Right atrium auricular region (tissue), 2 donors: ENCODE results near the gene MCU. TPM values are rescaled to one million over a fixed set of nuclear protein-coding genes. Genes with fewer than 3 reads are reported as not detected.

Source experiments
- DNase-seq: peaks from one replicate; pipeline ENCODE4 v3.0.0-alpha.2; 2019; ENCODE audit warnings: low spot score
- H3K27ac ChIP-seq, 2 donors: fragments of 200-600 bp; sonication (generic); 1 replicate in 1 of 2; 2 replicates in 1 of 2; pipeline ENCODE4 v1.5.1; 2016 to 2019
- H3K27me3 ChIP-seq, 2 donors: fragments of 200-600 bp; sonication (generic); one replicate each; pipeline versions ENCODE4 v1.5.1 to v1.6.0; 2017 to 2019
- H3K36me3 ChIP-seq: fragments of 200-600 bp; sonication (generic); one replicate; pipeline ENCODE4 v1.5.1; 2016
- H3K4me1 ChIP-seq, 2 donors: fragments of 200-600 bp; sonication (generic); one replicate each; pipeline versions ENCODE4 v1.5.1 to v1.6.0; 2017 to 2019
- H3K4me3 ChIP-seq, 2 donors: fragments of 200-600 bp; sonication (generic); 1 replicate in 1 of 2; 2 replicates in 1 of 2; pipeline ENCODE4 v1.5.1; 2017 to 2019; ENCODE audit warnings: mild to moderate bottlenecking in 1 of 2, moderate library complexity in 1 of 2
- H3K9me3 ChIP-seq, 2 donors: fragments of 200-600 bp; sonication (generic); one replicate each; pipeline ENCODE4 v1.5.1; 2019
- CTCF ChIP-seq, 2 donors: fragments of 200-600 bp; sonication (generic); IDR thresholded peaks; one replicate each; pipeline ENCODE4 v1.5.1; 2019; ENCODE audit warnings: antibody characterized with exemption in 2 of 2
- total RNA-seq, 2 donors: library from RNA; depleted of rRNA; stranded (reverse); fragments of >200 nt; gene quantifications; one replicate each; pipeline ENCODE4 v1.1.0, GENCODE V29; 2016

MCU gene
- total RNA-seq, 2 donors from 2014 or later: 12.4 to 14.2 TPM

- no peaks in the 10 kb centered on the region for H3K4me1 ChIP-seq
- TF ChIP-seq CTCF (IDR thresholded peaks at IDR 0.05): no peak
- H3K9me3 ChIP-seq: no peaks in the 10 kb centered on the region
- no peak for DNase-seq
- no peak overlapping the region for H3K4me3 ChIP-seq
- no peaks in the 10 kb centered on the region for H3K27me3 ChIP-seq
- no peaks in the 10 kb centered on the region for H3K36me3 ChIP-seq
- no peak overlapping the region for H3K27ac ChIP-seq
Observed at GRCh38 chr10:72841487-72841886, 149.5 kb downstream of the MCU start.

GRCh38 chr10:72842164-72842563 lies 150.2 kb downstream of the MCU start:
- Histone ChIP-seq H3K9me3 (no peaks in the 10 kb centered on the region), H3K36me3 (no peaks in the 10 kb centered on the region), H3K27me3 (no peaks in the 10 kb centered on the region), H3K4me1 (no peaks in the 10 kb centered on the region), H3K4me3 (no peak overlapping the region), H3K27ac (no peak overlapping the region)
- no peak for TF ChIP-seq CTCF (IDR thresholded peaks at IDR 0.05)
- no peak for DNase-seq

- no peak for DNase-seq
- no peak for TF ChIP-seq CTCF (IDR thresholded peaks at IDR 0.05)
Observed at GRCh38 chr10:72846238-72846637, 154.3 kb downstream of the MCU start.

GRCh38 chr10:72847681-72848080 lies 155.7 kb downstream of the MCU start:
- no peak for TF ChIP-seq CTCF (IDR thresholded peaks at IDR 0.05)
- peaks cover 0 to 6% of the 10 kb centered on the region in 2 donors for H3K9me3 ChIP-seq
- H3K27me3 ChIP-seq: no peaks in the 10 kb centered on the region
- H3K4me3 ChIP-seq: no peak overlapping the region
- DNase-seq: no peak
- H3K27ac ChIP-seq: no peak overlapping the region
- H3K4me1 ChIP-seq: no peaks in the 10 kb centered on the region
- no peaks in the 10 kb centered on the region for H3K36me3 ChIP-seq

More at GRCh38 chr10:72846238-72846637, 154.3 kb downstream of the MCU start:
- no peaks in the 10 kb centered on the region for H3K4me1 ChIP-seq
- H3K27me3 ChIP-seq: no peaks in the 10 kb centered on the region
- no peaks in the 10 kb centered on the region for H3K36me3 ChIP-seq
- no peak overlapping the region for H3K4me3 ChIP-seq
- H3K9me3 ChIP-seq: peaks cover 0 to 2% of the 10 kb centered on the region in 2 donors
- H3K27ac ChIP-seq: no peak overlapping the region

GRCh38 chr10:72850861-72851260 lies 158.9 kb downstream of the MCU start:
- TF ChIP-seq CTCF (IDR thresholded peaks at IDR 0.05): no peak
- no peak overlapping the region for H3K27ac ChIP-seq
- no peaks in the 10 kb centered on the region for H3K36me3 ChIP-seq
- peaks cover 0 to 10% of the 10 kb centered on the region in 2 donors for H3K9me3 ChIP-seq
- H3K4me3 ChIP-seq: no peak overlapping the region
- no peak for DNase-seq
- no peaks in the 10 kb centered on the region for H3K4me1 ChIP-seq
- no peaks in the 10 kb centered on the region for H3K27me3 ChIP-seq

- H3K9me3 ChIP-seq: peaks cover 0 to 10% of the 10 kb centered on the region in 2 donors
- no peak for DNase-seq
- no peaks in the 10 kb centered on the region for H3K4me1 ChIP-seq
- H3K27me3 ChIP-seq: no peaks in the 10 kb centered on the region
- no peak for TF ChIP-seq CTCF (IDR thresholded peaks at IDR 0.05)
- H3K4me3 ChIP-seq: no peak overlapping the region
- H3K27ac ChIP-seq: no peak overlapping the region
- no peaks in the 10 kb centered on the region for H3K36me3 ChIP-seq
Observed at GRCh38 chr10:72851509-72851908, 159.6 kb downstream of the MCU start.
